ENCODE results near the gene ADAMTS6.

- TF ChIP-seq POLR2A (IDR thresholded peaks at IDR 0.05) (no peak), CTCF (IDR thresholded peaks at IDR 0.05) (no peak), POLR2AphosphoS5 (IDR thresholded peaks at IDR 0.05) (no peak), EP300 (IDR thresholded peaks at IDR 0.05) (no peak)
Observed at GRCh38 chr5:65186646-65187227, 295.0 kb downstream of the ADAMTS6 start.

All from suprapubic skin (tissue), 4 donors.